K562 (cell line): ENCODE data around the gene CHST1. TPM values are rescaled to one million over a fixed set of nuclear protein-coding genes. Genes with fewer than 3 reads are reported as not detected.

Experiments
- CHD7 ChIP-seq: fragments of 200-600 bp; sonication (generic); IDR thresholded peaks from one replicate; pipeline ENCODE4 v1.6.1; 2012; ENCODE audit warnings: mild to moderate bottlenecking, low read depth, low read length, inconsistent platforms
- MCM2 ChIP-seq: fragments of 450-650 bp; IDR thresholded peaks from 2 replicates; pipeline ENCODE4 v1.6.1; 2017; ENCODE audit warnings: low read depth, mild to moderate bottlenecking
- MXI1 ChIP-seq: IDR thresholded peaks from 2 replicates; pipeline ENCODE4 v1.6.1; 2011; ENCODE audit warnings: low read depth, mild to moderate bottlenecking, improper control_type of control experiment, low read length
- polyA plus RNA-seq, 8 experiments: library from polyadenylated mRNA; depleted of rRNA in 4 of 8; stranded (reverse) in 5 of 8; unstranded in 3 of 8; fragments of >200 nt; fragmentation: Nextera tagmentation in 2 of 8; fragmentation: Illumina TruSeq in 1 of 8; extraction: Ambion mirVana in 2 of 8; extraction: Trizol in 1 of 8; gene quantifications; 2 replicates each; pipeline versions ENCODE4 v1.2.1 to v1.2.3, GENCODE V29; 2011 to 2014; ENCODE audit warnings: inconsistent platforms in 1 of 8, missing spikeins in 1 of 8
- total RNA-seq, 7 experiments: library from RNA; depleted of rRNA in 6 of 7; stranded (reverse); fragments of >200 nt in 6 of 7; fragmentation: Illumina TruSeq in 2 of 7; extraction: Trizol in 2 of 7; gene quantifications; 2 replicates each; pipeline versions ENCODE4 v1.2.1 to v1.2.3, GENCODE V29; 2011 to 2021; ENCODE audit warnings: low replicate concordance in 1 of 7

The CHST1 gene
- total and polyA plus RNA-seq, 9 of the 15 experiments (the other 6 are each of a cell fraction or from before 2014, with no cell fraction given): 0.04 to 0.32 (median 0.18) TPM; not detected in 4

GRCh38 chr11:45617871-45618601 is 47.4 kb downstream of the CHST1 start (continued):
- TF ChIP-seq CHD7 (no peak), MCM2 (no peak), MXI1 (no peak)
